Thyroid gland (tissue), 4 donors: ENCODE measurements around the gene GLRA2. TPM values are rescaled to one million over a fixed set of nuclear protein-coding genes. Genes with fewer than 3 reads are reported as not detected.
A peak's percentile ranks its signal among the peaks of the same experiment; 100 is the strongest.

ENCODE experiments used
- DNase-seq, 2 donors: peaks; one replicate each; pipeline ENCODE4 v3.0.0-alpha.2; 2019
- H3K27ac ChIP-seq, 3 donors: fragments of 200-600 bp; sonication (generic); 1 replicate in 2 of 3; 2 replicates in 1 of 3; pipeline ENCODE4 v1.5.1; 2016 to 2019; ENCODE audit warnings: mild to moderate bottlenecking in 1 of 3, moderate library complexity in 1 of 3
- H3K27me3 ChIP-seq: fragments of 200-600 bp; sonication (generic); one replicate; pipeline ENCODE4 v1.5.1; 2019
- H3K36me3 ChIP-seq, 2 donors: fragments of 200-600 bp; sonication (generic); one replicate each; pipeline ENCODE4 v1.5.1; 2016 to 2019
- H3K4me1 ChIP-seq, 2 donors: fragments of 200-600 bp; sonication (generic); one replicate each; pipeline ENCODE4 v1.5.1; 2017 to 2019
- H3K4me3 ChIP-seq, 3 donors: fragments of 200-600 bp; sonication (generic); replicated peaks in 1 of 3; 1 replicate in 2 of 3; 2 replicates in 1 of 3; pipeline ENCODE4 v1.5.1; 2016; ENCODE audit warnings: mild to moderate bottlenecking in 1 of 3
- H3K9me3 ChIP-seq: fragments of 200-600 bp; sonication (generic); one replicate; pipeline ENCODE4 v1.5.1; 2017
- POLR2A ChIP-seq, 2 donors: fragments of 450-650 bp; IDR thresholded peaks; one replicate each; pipeline ENCODE4 v1.6.1; 2017; ENCODE audit warnings: antibody characterized with exemption in 2 of 2, mild to moderate bottlenecking in 2 of 2, moderate library complexity in 1 of 2
- WGBS, 2 donors: methylation state at CpG; one replicate each; pipeline ENCODE4 v1.1.5; 2017; 5-methylcytosine and 5-hydroxymethylcytosine counted together
- intact Hi-C: fragments of 100-400 bp; cut with DNase I; formaldehyde crosslinking; loops from one replicate; pipeline ENCODE4 v1.15.1; 2023
- total RNA-seq, 4 donors: library from RNA; depleted of rRNA; stranded (reverse); fragments of >200 nt; gene quantifications; one replicate each; pipeline ENCODE4 v1.2.3, GENCODE V29; 2016
- TF ChIP-seq, protein P1 (sequence below), 6 experiments: fragments of 200-600 bp in 3 of 6; fragments of 450-650 bp in 3 of 6; sonication (generic) in 3 of 6; IDR thresholded peaks; one replicate each; pipeline ENCODE4 v1.5.1; 2016 to 2019; ENCODE audit warnings: antibody characterized with exemption in 6 of 6, mild to moderate bottlenecking in 2 of 6, inconsistent platforms in 1 of 6, moderate library complexity in 1 of 6

GLRA2 gene
- total RNA-seq, 4 donors from 2014 or later = not detected

DNA sequence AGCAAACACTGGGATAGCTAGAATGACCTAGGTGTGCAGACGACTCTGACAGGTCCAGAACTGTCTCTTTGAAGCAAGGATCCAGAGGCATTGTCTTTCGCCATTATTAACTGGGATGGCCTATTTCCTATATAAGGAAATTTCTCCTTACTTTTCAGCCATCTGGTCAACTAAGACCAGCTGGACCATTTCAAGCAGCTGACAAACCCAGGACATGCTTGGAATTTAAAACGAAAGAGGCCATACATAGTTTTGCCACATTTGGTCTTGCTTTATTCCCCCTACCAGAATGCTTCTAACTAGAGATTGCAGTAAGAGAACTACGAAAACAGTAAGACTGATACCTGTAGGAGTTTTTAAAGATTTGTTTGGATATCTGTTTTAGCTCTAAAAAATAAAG is 87.0 kb downstream of the GLRA2 start:
- WGBS, 2 donors = 61 to 89% methylated on average over 4 of the region's 4 CpGs
- no peaks in the 10 kb centered on the region for H3K36me3 ChIP-seq
- TF ChIP-seq, protein P1, sequence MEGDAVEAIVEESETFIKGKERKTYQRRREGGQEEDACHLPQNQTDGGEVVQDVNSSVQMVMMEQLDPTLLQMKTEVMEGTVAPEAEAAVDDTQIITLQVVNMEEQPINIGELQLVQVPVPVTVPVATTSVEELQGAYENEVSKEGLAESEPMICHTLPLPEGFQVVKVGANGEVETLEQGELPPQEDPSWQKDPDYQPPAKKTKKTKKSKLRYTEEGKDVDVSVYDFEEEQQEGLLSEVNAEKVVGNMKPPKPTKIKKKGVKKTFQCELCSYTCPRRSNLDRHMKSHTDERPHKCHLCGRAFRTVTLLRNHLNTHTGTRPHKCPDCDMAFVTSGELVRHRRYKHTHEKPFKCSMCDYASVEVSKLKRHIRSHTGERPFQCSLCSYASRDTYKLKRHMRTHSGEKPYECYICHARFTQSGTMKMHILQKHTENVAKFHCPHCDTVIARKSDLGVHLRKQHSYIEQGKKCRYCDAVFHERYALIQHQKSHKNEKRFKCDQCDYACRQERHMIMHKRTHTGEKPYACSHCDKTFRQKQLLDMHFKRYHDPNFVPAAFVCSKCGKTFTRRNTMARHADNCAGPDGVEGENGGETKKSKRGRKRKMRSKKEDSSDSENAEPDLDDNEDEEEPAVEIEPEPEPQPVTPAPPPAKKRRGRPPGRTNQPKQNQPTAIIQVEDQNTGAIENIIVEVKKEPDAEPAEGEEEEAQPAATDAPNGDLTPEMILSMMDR (IDR thresholded peaks at IDR 0.05) = no peak
- TF ChIP-seq POLR2A (IDR thresholded peaks at IDR 0.05) = no peak
- H3K4me1 ChIP-seq = no peaks in the 10 kb centered on the region
- no peak for DNase-seq
- H3K27ac ChIP-seq = no peak overlapping the region
- intact Hi-C loops = no loop called here
- no peaks in the 10 kb centered on the region for H3K9me3 ChIP-seq
- H3K27me3 ChIP-seq = no peaks in the 10 kb centered on the region
- no peak overlapping the region for H3K4me3 ChIP-seq

GRCh38 chrX:14616836-14617235 is 87.5 kb downstream of the GLRA2 start:
- intact Hi-C loops = no loop called here
- TF ChIP-seq POLR2A (IDR thresholded peaks at IDR 0.05) = no peak
- TF ChIP-seq, protein P1 (IDR thresholded peaks at IDR 0.05) = no peak
- H3K9me3 ChIP-seq = no peaks in the 10 kb centered on the region
- peak; percentile 1 for DNase-seq
- WGBS, 2 donors = 23 to 30% methylated on average over 4 of the region's 4 CpGs
- H3K4me3 ChIP-seq = no peak overlapping the region
- no peak overlapping the region for H3K27ac ChIP-seq
- no peaks in the 10 kb centered on the region for H3K27me3 ChIP-seq
- H3K4me1 ChIP-seq = no peaks in the 10 kb centered on the region
- H3K36me3 ChIP-seq = no peaks in the 10 kb centered on the region

DNA sequence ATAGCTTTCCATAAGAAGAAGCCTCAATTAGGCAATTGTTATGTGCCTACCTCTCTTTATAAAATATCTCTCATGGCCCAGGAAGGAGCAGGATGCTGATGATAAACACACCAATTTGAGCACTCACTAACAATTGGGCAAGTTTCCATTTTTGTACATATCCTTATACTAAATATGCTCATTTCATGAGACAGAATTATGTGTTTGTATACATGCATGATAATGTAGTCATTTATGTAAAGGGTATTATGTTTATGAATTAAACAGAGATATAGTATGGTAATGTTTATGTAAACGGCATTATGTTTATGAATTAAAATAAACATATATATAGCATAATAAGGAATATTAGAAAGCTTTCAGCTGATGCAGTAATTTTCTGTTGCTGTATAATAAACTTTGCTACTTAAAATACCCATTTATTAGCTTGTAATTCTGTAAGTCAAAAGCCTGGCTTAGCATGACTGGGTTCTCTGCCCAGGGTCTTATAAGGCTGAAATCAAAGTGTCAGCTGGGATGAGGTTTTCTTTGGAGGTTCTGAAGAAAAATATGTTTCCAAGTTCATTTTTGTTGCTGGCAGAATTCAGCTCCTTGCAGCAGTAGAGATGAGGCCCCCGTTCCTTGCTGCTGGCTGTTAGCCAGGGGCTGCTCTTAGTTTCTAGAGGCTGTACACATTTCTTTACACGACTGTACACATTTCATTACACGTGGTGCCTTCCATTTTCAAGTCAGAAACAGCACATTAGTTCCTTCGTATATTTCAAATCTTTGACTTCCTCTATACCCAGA is 89.0 kb downstream of the GLRA2 start:
- H3K36me3 ChIP-seq = no peaks in the 10 kb centered on the region
- intact Hi-C loops = no loop called here
- TF ChIP-seq, protein P1 (IDR thresholded peaks at IDR 0.05) = no peak
- H3K27me3 ChIP-seq = no peaks in the 10 kb centered on the region
- no peak overlapping the region for H3K4me3 ChIP-seq
- H3K4me1 ChIP-seq = no peaks in the 10 kb centered on the region
- no peak overlapping the region for H3K27ac ChIP-seq
- WGBS, 2 donors = 18 to 54% methylated on average over 5 of the region's 5 CpGs
- no peak for DNase-seq
- no peaks in the 10 kb centered on the region for H3K9me3 ChIP-seq

DNA sequence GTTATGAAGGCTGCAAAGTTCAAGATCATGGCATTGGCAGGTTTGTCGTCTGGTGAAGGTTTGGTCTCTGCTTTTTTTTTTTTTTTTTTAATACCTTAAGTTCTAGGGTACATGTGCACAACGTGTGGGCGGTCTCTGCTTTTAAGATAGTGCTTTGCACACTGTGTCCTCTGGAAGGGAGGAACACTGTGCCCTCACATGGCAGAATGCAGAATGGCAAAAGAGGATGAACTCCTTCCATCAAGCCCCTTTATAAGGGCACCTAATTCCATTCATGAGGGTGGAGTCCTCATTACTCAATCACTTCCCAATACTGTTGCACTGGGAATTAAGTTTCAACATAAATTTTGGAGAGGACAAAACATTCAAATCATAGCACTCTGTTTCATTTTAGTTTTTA is 101.4 kb downstream of the GLRA2 start:
- no peak for DNase-seq
- 60 to 75% methylated on average over 3 of the region's 3 CpGs for WGBS, 2 donors

More for the DNA sequence above, 101.4 kb downstream of the GLRA2 start:
- H3K9me3 ChIP-seq = peaks cover 2% of the 10 kb centered on the region
- no peaks in the 10 kb centered on the region for H3K4me1 ChIP-seq
- H3K4me3 ChIP-seq = no peak overlapping the region
- no peaks in the 10 kb centered on the region for H3K36me3 ChIP-seq
- TF ChIP-seq, protein P1 (IDR thresholded peaks at IDR 0.05) = no peak
- no peak for TF ChIP-seq POLR2A (IDR thresholded peaks at IDR 0.05)
- no peaks in the 10 kb centered on the region for H3K27me3 ChIP-seq
- intact Hi-C loops = no loop called here
- no peak overlapping the region for H3K27ac ChIP-seq
